ENCODE measurements around the gene TNNI3K. TPM values are rescaled to one million over a fixed set of nuclear protein-coding genes. Genes with fewer than 3 reads are reported as not detected.

Gene TNNI3K
- total RNA-seq, 6 donors from 2014 or later, result 0.72 to 2.8 (median 2.1) TPM; not detected in 1

GRCh38 chr1:74429580-74429979, 194.4 kb downstream of the TNNI3K start:
- Histone ChIP-seq H3K36me3 (no peaks in the 10 kb centered on the region), H3K4me3 (no peak overlapping the region), H3K9me3 (no peaks in the 10 kb centered on the region), H3K27me3 (no peaks in the 10 kb centered on the region), H3K4me1 (no peaks in the 10 kb centered on the region), H3K27ac (no peak overlapping the region)
- TF ChIP-seq POLR2A (IDR thresholded peaks at IDR 0.05) (no peak), CTCF (IDR thresholded peaks at IDR 0.05) (no peak), POLR2AphosphoS5 (IDR thresholded peaks at IDR 0.05) (no peak), EP300 (IDR thresholded peaks at IDR 0.05) (no peak)
- WGBS, 2 donors, result 57 to 72% methylated on average over 3 of the region's 3 CpGs
- ATAC-seq (ENCODE audit: low FRiP score in 2 of 2) (no peak), DNase-seq (no peak)

- Histone ChIP-seq H3K36me3 (no peaks in the 10 kb centered on the region), H3K9me3 (no peaks in the 10 kb centered on the region), H3K27me3 (no peaks in the 10 kb centered on the region), H3K27ac (no peak overlapping the region), H3K4me1 (no peaks in the 10 kb centered on the region), H3K4me3 (no peak overlapping the region)
- ATAC-seq (ENCODE audit: low FRiP score in 2 of 2), result no peak
- no peak for DNase-seq
- 74 to 78% methylated on average over 4 of the region's 4 CpGs for WGBS, 2 donors
- no peak for TF ChIP-seq POLR2A (IDR thresholded peaks at IDR 0.05)
- TF ChIP-seq CTCF (IDR thresholded peaks at IDR 0.05), result no peak
- TF ChIP-seq POLR2AphosphoS5 (IDR thresholded peaks at IDR 0.05), result no peak
- no peak for TF ChIP-seq EP300 (IDR thresholded peaks at IDR 0.05)
Measured at GRCh38 chr1:74430342-74430934, 195.3 kb downstream of the TNNI3K start.

- 73 to 74% methylated on average over 4 of the region's 4 CpGs for WGBS, 2 donors
- DNase-seq, result no peak
Measured at GRCh38 chr1:74431531-74431930, 196.3 kb downstream of the TNNI3K start.

GRCh38 chr1:74432325-74432724, 197.1 kb downstream of the TNNI3K start:
- H3K27ac ChIP-seq, result no peak overlapping the region
- H3K27me3 ChIP-seq, result no peaks in the 10 kb centered on the region
- H3K36me3 ChIP-seq, result no peaks in the 10 kb centered on the region
- ATAC-seq (ENCODE audit: low FRiP score in 2 of 2) (no peak), DNase-seq (no peak)
- no peaks in the 10 kb centered on the region for H3K4me1 ChIP-seq
- TF ChIP-seq POLR2A (IDR thresholded peaks at IDR 0.05), result no peak
- TF ChIP-seq CTCF (IDR thresholded peaks at IDR 0.05), result no peak
- no peak for TF ChIP-seq EP300 (IDR thresholded peaks at IDR 0.05)
- TF ChIP-seq POLR2AphosphoS5 (IDR thresholded peaks at IDR 0.05), result no peak
- no peaks in the 10 kb centered on the region for H3K9me3 ChIP-seq
- no peak overlapping the region for H3K4me3 ChIP-seq
- WGBS, 2 donors, result 0 to 3% methylated on average over 1 of the region's 1 CpG

More at GRCh38 chr1:74431531-74431930, 196.3 kb downstream of the TNNI3K start:
- no peak overlapping the region for H3K27ac ChIP-seq
- no peaks in the 10 kb centered on the region for H3K36me3 ChIP-seq
- no peaks in the 10 kb centered on the region for H3K4me1 ChIP-seq
- H3K4me3 ChIP-seq, result no peak overlapping the region
- no peak for TF ChIP-seq POLR2A (IDR thresholded peaks at IDR 0.05)
- no peak for TF ChIP-seq CTCF (IDR thresholded peaks at IDR 0.05)
- no peak for TF ChIP-seq POLR2AphosphoS5 (IDR thresholded peaks at IDR 0.05)
- H3K27me3 ChIP-seq, result no peaks in the 10 kb centered on the region
- ATAC-seq (ENCODE audit: low FRiP score in 2 of 2), result no peak
- H3K9me3 ChIP-seq, result no peaks in the 10 kb centered on the region

- WGBS, 2 donors, result 69 to 70% methylated on average over 2 of the region's 2 CpGs
- no peak overlapping the region for H3K27ac ChIP-seq
- H3K4me1 ChIP-seq, result no peaks in the 10 kb centered on the region
- H3K36me3 ChIP-seq, result no peaks in the 10 kb centered on the region
- H3K4me3 ChIP-seq, result no peak overlapping the region
- no peaks in the 10 kb centered on the region for H3K9me3 ChIP-seq
- ATAC-seq (ENCODE audit: low FRiP score in 2 of 2) (no peak), DNase-seq (no peak)
- TF ChIP-seq POLR2AphosphoS5 (IDR thresholded peaks at IDR 0.05) (no peak), CTCF (IDR thresholded peaks at IDR 0.05) (no peak), EP300 (IDR thresholded peaks at IDR 0.05) (no peak), POLR2A (IDR thresholded peaks at IDR 0.05) (no peak)
- no peaks in the 10 kb centered on the region for H3K27me3 ChIP-seq
Measured at GRCh38 chr1:74434321-74434720, 199.1 kb downstream of the TNNI3K start.
